ENCODE measurements around the gene TMEM143.

Gene TMEM143

DNA sequence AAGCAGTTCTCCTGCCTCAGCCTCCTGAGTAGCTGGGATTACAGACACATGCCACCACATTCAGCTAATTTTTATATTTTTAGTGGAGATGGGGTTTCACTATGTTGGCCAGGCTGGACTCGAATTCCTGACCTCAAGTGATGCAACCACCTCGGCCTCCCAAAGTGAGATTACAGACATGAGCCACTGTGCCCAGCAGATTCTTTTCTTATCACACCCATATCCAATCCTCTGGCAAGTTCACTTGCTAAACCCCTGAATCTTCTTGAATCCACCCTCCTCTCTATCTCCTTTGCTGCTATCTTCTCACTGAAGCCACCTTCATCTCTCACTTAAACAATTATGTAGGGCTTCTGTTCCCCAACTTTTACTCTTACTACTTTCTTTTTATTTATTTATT, 17.5 kb downstream of the TMEM143 start:
- Histone ChIP-seq H3K9ac (ENCODE audit: low read depth, low read length, poor library complexity, severe bottlenecking) (no peak overlapping the region), H3K9me3 (ENCODE audit: insufficient read depth, low read depth, low read length) (no peaks in the 10 kb centered on the region), H3F3A (ENCODE audit: low read depth) (no peaks in the 10 kb centered on the region), H3K79me2 (ENCODE audit: insufficient read depth, low read length) (no peaks in the 10 kb centered on the region), H4K20me1 (ENCODE audit: insufficient read depth, low read length, poor library complexity, severe bottlenecking) (no peaks in the 10 kb centered on the region), H3K4me2 (ENCODE audit: low read depth, low read length, poor library complexity, severe bottlenecking) (no peak overlapping the region), H3K27me3 (ENCODE audit: insufficient read depth, low read length, poor library complexity, severe bottlenecking) (no peaks in the 10 kb centered on the region), H3K4me3 (ENCODE audit: low read length, poor library complexity, severe bottlenecking) (no peak overlapping the region), H3K9me2 (replicated peaks; ENCODE audit: low read depth, low read length) (no peaks in the 10 kb centered on the region), H3K4me1 (ENCODE audit: insufficient read depth, low read length, poor library complexity, severe bottlenecking) (no peaks in the 10 kb centered on the region), H2AFZ (ENCODE audit: low read length) (no peak overlapping the region), H3K36me3 (ENCODE audit: insufficient read depth, low read length) (peaks cover 12% of the 10 kb centered on the region; the same call in 1 of the 2 replicates)
- TF ChIP-seq, protein P1, sequence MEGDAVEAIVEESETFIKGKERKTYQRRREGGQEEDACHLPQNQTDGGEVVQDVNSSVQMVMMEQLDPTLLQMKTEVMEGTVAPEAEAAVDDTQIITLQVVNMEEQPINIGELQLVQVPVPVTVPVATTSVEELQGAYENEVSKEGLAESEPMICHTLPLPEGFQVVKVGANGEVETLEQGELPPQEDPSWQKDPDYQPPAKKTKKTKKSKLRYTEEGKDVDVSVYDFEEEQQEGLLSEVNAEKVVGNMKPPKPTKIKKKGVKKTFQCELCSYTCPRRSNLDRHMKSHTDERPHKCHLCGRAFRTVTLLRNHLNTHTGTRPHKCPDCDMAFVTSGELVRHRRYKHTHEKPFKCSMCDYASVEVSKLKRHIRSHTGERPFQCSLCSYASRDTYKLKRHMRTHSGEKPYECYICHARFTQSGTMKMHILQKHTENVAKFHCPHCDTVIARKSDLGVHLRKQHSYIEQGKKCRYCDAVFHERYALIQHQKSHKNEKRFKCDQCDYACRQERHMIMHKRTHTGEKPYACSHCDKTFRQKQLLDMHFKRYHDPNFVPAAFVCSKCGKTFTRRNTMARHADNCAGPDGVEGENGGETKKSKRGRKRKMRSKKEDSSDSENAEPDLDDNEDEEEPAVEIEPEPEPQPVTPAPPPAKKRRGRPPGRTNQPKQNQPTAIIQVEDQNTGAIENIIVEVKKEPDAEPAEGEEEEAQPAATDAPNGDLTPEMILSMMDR (conservative IDR thresholded peaks at IDR 0.05; ENCODE audit: low read length), result no peak
- TF ChIP-seq EZH2phosphoT487 (IDR thresholded peaks at IDR 0.05; ENCODE audit: borderline replicate concordance), result no peak

DNA sequence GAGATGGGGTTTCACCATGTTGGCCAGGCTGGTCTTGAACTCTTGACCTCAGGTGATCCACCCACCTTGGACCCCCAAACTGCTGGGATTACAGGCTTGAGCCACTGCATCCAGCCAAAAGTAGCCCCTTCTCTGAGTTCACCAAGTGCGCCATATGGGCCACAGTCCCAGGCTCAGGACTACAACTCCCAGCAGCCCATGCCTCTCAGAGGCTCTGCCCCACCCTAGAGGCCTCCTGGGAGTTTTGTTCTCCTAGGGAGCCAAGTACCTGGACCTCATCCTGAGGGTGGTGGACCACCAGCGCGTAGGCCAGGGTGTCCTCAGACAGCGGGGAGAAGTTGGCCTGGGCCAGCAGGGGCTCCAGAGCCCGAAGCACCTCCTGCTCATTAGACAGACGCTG, 18.8 kb downstream of the TMEM143 start:
- Histone ChIP-seq H3F3A (ENCODE audit: low read depth) (no peaks in the 10 kb centered on the region), H3K4me2 (ENCODE audit: low read depth, low read length, poor library complexity, severe bottlenecking) (no peak overlapping the region), H3K27me3 (ENCODE audit: insufficient read depth, low read length, poor library complexity, severe bottlenecking) (no peaks in the 10 kb centered on the region), H3K9me2 (replicated peaks; ENCODE audit: low read depth, low read length) (no peaks in the 10 kb centered on the region), H2AFZ (ENCODE audit: low read length) (no peak overlapping the region), H3K36me3 (ENCODE audit: insufficient read depth, low read length) (peaks cover 12% of the 10 kb centered on the region; the same call in 1 of the 2 replicates), H3K9me3 (ENCODE audit: insufficient read depth, low read depth, low read length) (no peaks in the 10 kb centered on the region), H4K20me1 (ENCODE audit: insufficient read depth, low read length, poor library complexity, severe bottlenecking) (no peaks in the 10 kb centered on the region), H3K79me2 (ENCODE audit: insufficient read depth, low read length) (no peaks in the 10 kb centered on the region), H3K9ac (ENCODE audit: low read depth, low read length, poor library complexity, severe bottlenecking) (no peak overlapping the region), H3K4me1 (ENCODE audit: insufficient read depth, low read length, poor library complexity, severe bottlenecking) (no peaks in the 10 kb centered on the region), H3K4me3 (ENCODE audit: low read length, poor library complexity, severe bottlenecking) (no peak overlapping the region)
- no peak for TF ChIP-seq EZH2phosphoT487 (IDR thresholded peaks at IDR 0.05; ENCODE audit: borderline replicate concordance)
- TF ChIP-seq, protein P1 (conservative IDR thresholded peaks at IDR 0.05; ENCODE audit: low read length), result no peak

DNA sequence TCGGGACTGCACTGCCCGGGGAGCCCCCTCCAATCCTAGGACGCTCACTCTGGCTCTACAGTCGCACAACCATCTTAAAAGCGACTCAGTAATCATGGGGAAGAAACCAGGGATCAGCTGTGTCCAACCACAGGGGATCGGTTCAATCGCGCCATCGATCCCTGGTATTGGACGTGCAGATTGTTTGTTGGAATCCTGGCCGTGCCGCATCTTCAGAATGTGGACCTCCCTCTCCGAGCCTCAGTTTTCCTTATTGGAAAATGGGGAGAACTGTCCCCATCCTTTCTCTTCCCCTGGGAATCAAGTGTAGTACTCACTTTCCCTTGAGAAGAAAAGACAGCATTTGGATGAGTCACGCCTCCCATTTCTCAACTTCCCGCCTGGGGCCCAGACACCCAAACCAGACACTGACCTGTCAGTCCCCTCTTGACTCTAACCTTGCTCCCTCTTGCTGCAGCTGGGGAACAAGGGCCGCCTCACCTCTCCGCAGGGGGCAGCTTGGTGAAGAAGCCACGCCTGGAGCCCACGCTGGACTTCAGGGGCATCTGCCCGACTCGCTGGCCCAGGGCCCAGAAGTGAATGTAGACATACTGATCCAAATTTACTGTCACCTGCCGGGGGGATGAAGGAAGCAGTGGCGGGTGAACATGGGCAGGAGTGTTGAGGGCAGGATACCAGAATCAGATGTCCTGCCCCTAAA, 20.7 kb downstream of the TMEM143 start:
- Histone ChIP-seq H3K4me1 (ENCODE audit: insufficient read depth, low read length, poor library complexity, severe bottlenecking) (no peaks in the 10 kb centered on the region), H3K4me3 (ENCODE audit: low read length, poor library complexity, severe bottlenecking) (no peak overlapping the region), H3K9me3 (ENCODE audit: insufficient read depth, low read depth, low read length) (no peaks in the 10 kb centered on the region), H2AFZ (ENCODE audit: low read length) (no peak overlapping the region), H3K79me2 (ENCODE audit: insufficient read depth, low read length) (no peaks in the 10 kb centered on the region), H3K9me2 (replicated peaks; ENCODE audit: low read depth, low read length) (no peaks in the 10 kb centered on the region), H3K4me2 (ENCODE audit: low read depth, low read length, poor library complexity, severe bottlenecking) (no peak overlapping the region), H4K20me1 (ENCODE audit: insufficient read depth, low read length, poor library complexity, severe bottlenecking) (no peaks in the 10 kb centered on the region), H3K36me3 (ENCODE audit: insufficient read depth, low read length) (peaks cover 12% of the 10 kb centered on the region; the same call in 1 of the 2 replicates), H3F3A (ENCODE audit: low read depth) (no peaks in the 10 kb centered on the region), H3K9ac (ENCODE audit: low read depth, low read length, poor library complexity, severe bottlenecking) (no peak overlapping the region), H3K27me3 (ENCODE audit: insufficient read depth, low read length, poor library complexity, severe bottlenecking) (no peaks in the 10 kb centered on the region)
- TF ChIP-seq EZH2phosphoT487 (IDR thresholded peaks at IDR 0.05; ENCODE audit: borderline replicate concordance), result no peak
- TF ChIP-seq, protein P1 (conservative IDR thresholded peaks at IDR 0.05; ENCODE audit: low read length), result no peak

Data from Loucy (cell line).